Measurements from ENCODE around the gene GTF2H4.
A peak's percentile ranks its signal among the peaks of the same experiment; 100 is the strongest.

The GTF2H4 gene

DNA sequence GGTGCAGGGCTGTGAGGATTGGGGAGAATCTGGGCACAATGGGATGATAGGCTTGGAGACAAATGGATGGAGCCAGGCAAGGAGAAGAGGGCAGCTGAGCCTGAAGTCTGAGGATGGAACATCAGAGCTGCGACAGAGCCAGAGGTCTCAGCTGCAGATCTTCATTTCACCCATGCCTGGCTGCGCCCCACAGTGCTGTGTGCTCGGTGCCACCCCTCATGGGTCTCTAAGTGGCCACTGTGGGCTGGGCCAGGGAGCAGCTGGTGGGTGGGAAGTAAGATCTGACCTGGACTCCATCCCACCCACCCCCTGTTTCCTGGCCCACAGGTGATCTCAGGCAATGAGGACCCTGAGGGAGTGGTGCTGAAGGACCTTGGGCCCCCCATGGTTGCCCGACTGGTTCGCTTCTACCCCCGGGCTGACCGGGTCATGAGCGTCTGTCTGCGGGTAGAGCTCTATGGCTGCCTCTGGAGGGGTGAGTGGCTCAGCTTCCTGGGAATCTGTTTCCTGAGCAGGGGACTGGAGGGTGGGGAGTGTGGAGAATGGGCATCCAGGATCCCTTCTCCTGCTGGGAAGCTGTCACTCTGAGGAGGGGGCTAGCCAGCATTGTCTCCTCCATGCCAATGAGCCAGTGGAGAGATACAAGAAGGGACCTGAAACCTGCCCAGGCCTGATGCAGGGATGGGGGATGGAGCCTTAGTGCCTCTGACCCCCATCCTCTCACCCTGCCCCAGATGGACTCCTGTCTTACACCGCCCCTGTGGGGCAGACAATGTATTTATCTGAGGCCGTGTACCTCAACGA lies 17.2 kb upstream of the GTF2H4 start:
- Histone ChIP-seq H4K8ac (ENCODE audit: low read depth, low read length) (peak overlapping the region; percentile 3), H2BK5ac (ENCODE audit: low read depth, low read length, poor library complexity) (peak overlapping the region; percentile 16), H4K91ac (ENCODE audit: low read depth, low read length) (no peak overlapping the region), H2AK5ac (ENCODE audit: low read length) (no peak overlapping the region), H3K14ac (ENCODE audit: low read length) (no peak overlapping the region), H3K79me2 (ENCODE audit: control insufficient read depth, insufficient read depth, low read length, poor library complexity) (peaks cover 12% of the 10 kb centered on the region), H3K18ac (ENCODE audit: low read length) (peak overlapping the region; percentile 75), H3K27ac (ENCODE audit: low read depth, low read length) (no peak overlapping the region), H2BK120ac (ENCODE audit: insufficient read depth, low read length, poor library complexity) (no peak overlapping the region), H4K12ac (ENCODE audit: low read depth, low read length) (no peak overlapping the region), H3K4ac (ENCODE audit: low read depth, low read length) (no peak overlapping the region), H3K4me2 (ENCODE audit: low read length) (no peak overlapping the region), H3K36me3 (ENCODE audit: control insufficient read depth in 1 of 2, insufficient read depth in 2 of 2, low read length in 2 of 2) (peaks cover 66 to 72% of the 10 kb centered on the region in 2 experiments), H3K79me1 (ENCODE audit: low read length) (peaks cover 6% of the 10 kb centered on the region), H3K4me3 (ENCODE audit: low read depth, low read length) (no peak overlapping the region), H2AFZ (ENCODE audit: insufficient read depth, low read length, poor library complexity) (no peak overlapping the region), H3K4me1 (ENCODE audit: control insufficient read depth in 1 of 2, insufficient read depth in 2 of 2, low read length in 2 of 2) (peaks cover 5 to 7% of the 10 kb centered on the region in 2 experiments), H3K9me3 (ENCODE audit: insufficient read depth, low read depth, low read length) (no peaks in the 10 kb centered on the region), H2BK12ac (ENCODE audit: low read length) (no peak overlapping the region), H3K27me3 (ENCODE audit: insufficient read depth, low read length) (no peaks in the 10 kb centered on the region), H3K9ac (ENCODE audit: low read length) (no peak overlapping the region), H3K23ac (ENCODE audit: low read length) (no peak overlapping the region)
- no CpG with 5 or more reads among the region's 12 CpGs for WGBS (ENCODE audit: extremely low coverage, insufficient coverage, insufficient read length)
- DNase-seq, result no peak

DNA sequence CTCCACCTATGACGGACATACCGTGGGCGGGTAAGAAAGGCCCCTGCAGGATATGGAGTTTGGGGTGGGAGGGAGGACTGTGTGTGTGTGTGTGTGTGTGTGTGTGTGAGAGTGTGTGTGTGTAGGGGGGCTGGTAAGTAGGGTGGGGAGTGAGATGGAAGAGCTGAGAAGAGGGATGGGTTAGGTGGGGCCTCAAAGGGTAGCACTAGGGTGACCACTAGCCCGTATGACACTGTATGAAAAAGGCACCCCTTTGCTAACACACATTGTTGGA lies 16.6 kb upstream of the GTF2H4 start:
- WGBS (ENCODE audit: extremely low coverage, insufficient coverage, insufficient read length), result no CpG with 5 or more reads among the region's 4 CpGs
- H3K79me2 ChIP-seq (ENCODE audit: control insufficient read depth, insufficient read depth, low read length, poor library complexity), result peaks cover 8% of the 10 kb centered on the region

DNA sequence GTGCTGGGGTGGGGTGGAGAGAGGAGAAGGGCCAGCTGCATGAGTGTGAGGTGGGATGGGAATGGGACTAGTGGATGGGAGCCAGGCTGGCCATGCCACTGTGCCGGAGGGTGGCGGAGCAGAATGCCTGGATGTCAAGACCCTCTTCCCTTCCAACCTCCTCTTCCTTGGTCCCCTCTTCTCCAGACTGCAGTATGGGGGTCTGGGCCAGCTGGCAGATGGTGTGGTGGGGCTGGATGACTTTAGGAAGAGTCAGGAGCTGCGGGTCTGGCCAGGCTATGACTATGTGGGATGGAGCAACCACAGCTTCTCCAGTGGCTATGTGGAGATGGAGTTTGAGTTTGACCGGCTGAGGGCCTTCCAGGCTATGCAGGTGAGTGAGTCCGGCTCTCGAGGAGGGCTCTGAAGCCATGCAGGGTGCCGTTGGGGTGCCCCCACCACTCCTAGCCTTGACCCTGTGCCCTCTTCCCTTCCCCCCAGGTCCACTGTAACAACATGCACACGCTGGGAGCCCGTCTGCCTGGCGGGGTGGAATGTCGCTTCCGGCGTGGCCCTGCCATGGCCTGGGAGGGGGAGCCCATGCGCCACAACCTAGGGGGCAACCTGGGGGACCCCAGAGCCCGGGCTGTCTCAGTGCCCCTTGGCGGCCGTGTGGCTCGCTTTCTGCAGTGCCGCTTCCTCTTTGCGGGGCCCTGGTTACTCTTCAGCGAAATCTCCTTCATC lies 16.0 kb upstream of the GTF2H4 start:
- Histone ChIP-seq H2AFZ (ENCODE audit: insufficient read depth, low read length, poor library complexity) (no peak overlapping the region), H3K4me3 (ENCODE audit: low read depth, low read length) (no peak overlapping the region), H3K27ac (ENCODE audit: low read depth, low read length) (no peak overlapping the region), H3K36me3 (ENCODE audit: control insufficient read depth in 1 of 2, insufficient read depth in 2 of 2, low read length in 2 of 2) (peaks cover 76 to 84% of the 10 kb centered on the region in 2 experiments), H3K4me2 (ENCODE audit: low read length) (no peak overlapping the region), H3K18ac (ENCODE audit: low read length) (peak overlapping the region; percentile 21), H3K27me3 (ENCODE audit: insufficient read depth, low read length) (no peaks in the 10 kb centered on the region), H3K4ac (ENCODE audit: low read depth, low read length) (no peak overlapping the region), H4K91ac (ENCODE audit: low read depth, low read length) (no peak overlapping the region), H3K79me2 (ENCODE audit: control insufficient read depth, insufficient read depth, low read length, poor library complexity) (peaks cover 3% of the 10 kb centered on the region), H3K79me1 (ENCODE audit: low read length) (no peaks in the 10 kb centered on the region), H3K9me3 (ENCODE audit: insufficient read depth, low read depth, low read length) (no peaks in the 10 kb centered on the region), H2BK120ac (ENCODE audit: insufficient read depth, low read length, poor library complexity) (no peak overlapping the region), H2BK12ac (ENCODE audit: low read length) (no peak overlapping the region), H4K8ac (ENCODE audit: low read depth, low read length) (no peak overlapping the region), H3K9ac (ENCODE audit: low read length) (no peak overlapping the region), H3K23ac (ENCODE audit: low read length) (no peak overlapping the region), H4K12ac (ENCODE audit: low read depth, low read length) (no peak overlapping the region), H2AK5ac (ENCODE audit: low read length) (no peak overlapping the region), H2BK5ac (ENCODE audit: low read depth, low read length, poor library complexity) (no peak overlapping the region), H3K4me1 (ENCODE audit: control insufficient read depth in 1 of 2, insufficient read depth in 2 of 2, low read length in 2 of 2) (no peaks in the 10 kb centered on the region), H3K14ac (ENCODE audit: low read length) (no peak overlapping the region)
- no CpG with 5 or more reads among the region's 21 CpGs for WGBS (ENCODE audit: extremely low coverage, insufficient coverage, insufficient read length)
- no peak for DNase-seq

More for the DNA sequence above, 16.6 kb upstream of the GTF2H4 start:
- H3K79me1 ChIP-seq (ENCODE audit: low read length), result peaks cover 2% of the 10 kb centered on the region
- H3K4me1 ChIP-seq (ENCODE audit: control insufficient read depth in 1 of 2, insufficient read depth in 2 of 2, low read length in 2 of 2), result peaks cover 3% of the 10 kb centered on the region in 2 experiments
- no peaks in the 10 kb centered on the region for H3K9me3 ChIP-seq (ENCODE audit: insufficient read depth, low read depth, low read length)
- H3K23ac ChIP-seq (ENCODE audit: low read length), result no peak overlapping the region
- H2BK5ac ChIP-seq (ENCODE audit: low read depth, low read length, poor library complexity), result no peak overlapping the region
- H3K4ac ChIP-seq (ENCODE audit: low read depth, low read length), result no peak overlapping the region
- H3K9ac ChIP-seq (ENCODE audit: low read length), result no peak overlapping the region
- DNase-seq, result no peak
- no peak overlapping the region for H2AFZ ChIP-seq (ENCODE audit: insufficient read depth, low read length, poor library complexity)
- no peak overlapping the region for H2BK120ac ChIP-seq (ENCODE audit: insufficient read depth, low read length, poor library complexity)
- H3K27ac ChIP-seq (ENCODE audit: low read depth, low read length), result no peak overlapping the region
- no peaks in the 10 kb centered on the region for H3K27me3 ChIP-seq (ENCODE audit: insufficient read depth, low read length)
- H4K12ac ChIP-seq (ENCODE audit: low read depth, low read length), result no peak overlapping the region
- H3K4me2 ChIP-seq (ENCODE audit: low read length), result no peak overlapping the region
- H4K91ac ChIP-seq (ENCODE audit: low read depth, low read length), result no peak overlapping the region
- no peak overlapping the region for H2BK12ac ChIP-seq (ENCODE audit: low read length)
- no peak overlapping the region for H3K14ac ChIP-seq (ENCODE audit: low read length)
- no peak overlapping the region for H2AK5ac ChIP-seq (ENCODE audit: low read length)
- H3K36me3 ChIP-seq (ENCODE audit: control insufficient read depth in 1 of 2, insufficient read depth in 2 of 2, low read length in 2 of 2), result peaks cover 70 to 78% of the 10 kb centered on the region in 2 experiments
- no peak overlapping the region for H3K4me3 ChIP-seq (ENCODE audit: low read depth, low read length)
- H4K8ac ChIP-seq (ENCODE audit: low read depth, low read length), result no peak overlapping the region
- no peak overlapping the region for H3K18ac ChIP-seq (ENCODE audit: low read length)

DNA sequence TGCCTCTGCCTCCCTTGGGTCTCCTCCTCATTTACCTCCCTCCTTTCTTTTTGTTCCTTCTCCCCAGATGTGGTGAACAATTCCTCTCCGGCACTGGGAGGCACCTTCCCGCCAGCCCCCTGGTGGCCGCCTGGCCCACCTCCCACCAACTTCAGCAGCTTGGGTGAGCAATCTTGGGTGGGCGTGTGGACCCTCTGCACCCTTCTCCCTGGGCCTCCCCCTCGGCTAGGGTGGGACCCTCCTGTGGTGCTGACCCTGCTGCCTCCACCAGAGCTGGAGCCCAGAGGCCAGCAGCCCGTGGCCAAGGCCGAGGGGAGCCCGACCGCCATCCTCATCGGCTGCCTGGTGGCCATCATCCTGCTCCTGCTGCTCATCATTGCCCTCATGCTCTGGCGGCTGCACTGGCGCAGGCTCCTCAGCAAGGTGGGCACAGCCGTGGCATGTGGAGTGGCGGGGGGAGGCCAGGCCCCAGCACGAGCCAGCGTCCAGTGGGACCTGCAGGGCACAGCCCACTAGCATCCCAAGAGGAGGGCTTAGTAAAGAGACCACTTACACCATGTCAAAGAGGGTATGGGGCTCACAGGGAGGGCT lies 14.9 kb upstream of the GTF2H4 start:
- no peak overlapping the region for H3K4me3 ChIP-seq (ENCODE audit: low read depth, low read length)
- H3K79me1 ChIP-seq (ENCODE audit: low read length), result no peaks in the 10 kb centered on the region
- no peaks in the 10 kb centered on the region for H3K27me3 ChIP-seq (ENCODE audit: insufficient read depth, low read length)
- no peaks in the 10 kb centered on the region for H3K9me3 ChIP-seq (ENCODE audit: insufficient read depth, low read depth, low read length)
- peaks cover 2% of the 10 kb centered on the region for H3K79me2 ChIP-seq (ENCODE audit: control insufficient read depth, insufficient read depth, low read length, poor library complexity)
- H4K91ac ChIP-seq (ENCODE audit: low read depth, low read length), result no peak overlapping the region
- no peak overlapping the region for H3K9ac ChIP-seq (ENCODE audit: low read length)
- peaks cover 86 to 94% of the 10 kb centered on the region in 2 experiments for H3K36me3 ChIP-seq (ENCODE audit: control insufficient read depth in 1 of 2, insufficient read depth in 2 of 2, low read length in 2 of 2)
- no peak overlapping the region for H3K23ac ChIP-seq (ENCODE audit: low read length)
- no peak overlapping the region for H4K12ac ChIP-seq (ENCODE audit: low read depth, low read length)
- H2BK12ac ChIP-seq (ENCODE audit: low read length), result no peak overlapping the region
- no peak overlapping the region for H3K4ac ChIP-seq (ENCODE audit: low read depth, low read length)
- no peak overlapping the region for H2AFZ ChIP-seq (ENCODE audit: insufficient read depth, low read length, poor library complexity)
- H3K18ac ChIP-seq (ENCODE audit: low read length), result no peak overlapping the region
- no peak overlapping the region for H2BK5ac ChIP-seq (ENCODE audit: low read depth, low read length, poor library complexity)
- no peak for DNase-seq
- H3K14ac ChIP-seq (ENCODE audit: low read length), result no peak overlapping the region
- H4K8ac ChIP-seq (ENCODE audit: low read depth, low read length), result no peak overlapping the region
- H3K4me2 ChIP-seq (ENCODE audit: low read length), result no peak overlapping the region
- H2BK120ac ChIP-seq (ENCODE audit: insufficient read depth, low read length, poor library complexity), result no peak overlapping the region
- no CpG with 5 or more reads among the region's 16 CpGs for WGBS (ENCODE audit: extremely low coverage, insufficient coverage, insufficient read length)
- H3K27ac ChIP-seq (ENCODE audit: low read depth, low read length), result no peak overlapping the region
- H2AK5ac ChIP-seq (ENCODE audit: low read length), result no peak overlapping the region
- no peaks in the 10 kb centered on the region for H3K4me1 ChIP-seq (ENCODE audit: control insufficient read depth in 1 of 2, insufficient read depth in 2 of 2, low read length in 2 of 2)
